ENCODE results near the gene GK2.

Gene GK2

GRCh38 chr4:79431839-79432238 lies 23.8 kb upstream of the GK2 start:
- Histone ChIP-seq H3K36me3 (ENCODE audit: control insufficient read depth in 1 of 2, insufficient read depth in 2 of 2, low read length in 2 of 2) (no peaks in the 10 kb centered on the region), H3K79me2 (ENCODE audit: control insufficient read depth, insufficient read depth, low read length, poor library complexity) (no peaks in the 10 kb centered on the region), H3K27ac (ENCODE audit: low read depth, low read length) (no peak overlapping the region), H3K79me1 (ENCODE audit: low read length) (no peaks in the 10 kb centered on the region), H3K4me3 (ENCODE audit: low read depth, low read length) (no peak overlapping the region), H4K8ac (ENCODE audit: low read depth, low read length) (no peak overlapping the region), H4K91ac (ENCODE audit: low read depth, low read length) (no peak overlapping the region), H3K4me1 (ENCODE audit: control insufficient read depth in 1 of 2, insufficient read depth in 2 of 2, low read length in 2 of 2) (no peaks in the 10 kb centered on the region), H3K27me3 (ENCODE audit: insufficient read depth, low read length) (no peaks in the 10 kb centered on the region), H2AFZ (ENCODE audit: insufficient read depth, low read length, poor library complexity) (no peak overlapping the region), H3K9ac (ENCODE audit: low read length) (no peak overlapping the region), H2BK5ac (ENCODE audit: low read depth, low read length, poor library complexity) (no peak overlapping the region), H2BK120ac (ENCODE audit: insufficient read depth, low read length, poor library complexity) (no peak overlapping the region), H4K12ac (ENCODE audit: low read depth, low read length) (no peak overlapping the region), H3K14ac (ENCODE audit: low read length) (no peak overlapping the region), H3K23ac (ENCODE audit: low read length) (no peak overlapping the region), H3K4ac (ENCODE audit: low read depth, low read length) (no peak overlapping the region), H3K18ac (ENCODE audit: low read length) (no peak overlapping the region), H3K4me2 (ENCODE audit: low read length) (no peak overlapping the region), H2BK12ac (ENCODE audit: low read length) (no peak overlapping the region), H2AK5ac (ENCODE audit: low read length) (no peak overlapping the region), H3K9me3 (ENCODE audit: insufficient read depth, low read depth, low read length) (no peaks in the 10 kb centered on the region)
- no CpG with 5 or more reads among the region's 1 CpG for WGBS (ENCODE audit: extremely low coverage, insufficient coverage, insufficient read length)
- DNase-seq: no peak

- no peak overlapping the region for H3K4me2 ChIP-seq (ENCODE audit: low read length)
- no peak overlapping the region for H4K91ac ChIP-seq (ENCODE audit: low read depth, low read length)
- H3K14ac ChIP-seq (ENCODE audit: low read length): no peak overlapping the region
- no peak overlapping the region for H4K8ac ChIP-seq (ENCODE audit: low read depth, low read length)
- no peak overlapping the region for H3K18ac ChIP-seq (ENCODE audit: low read length)
- no peaks in the 10 kb centered on the region for H3K36me3 ChIP-seq (ENCODE audit: control insufficient read depth in 1 of 2, insufficient read depth in 2 of 2, low read length in 2 of 2)
- H3K27me3 ChIP-seq (ENCODE audit: insufficient read depth, low read length): no peaks in the 10 kb centered on the region
- H3K79me1 ChIP-seq (ENCODE audit: low read length): no peaks in the 10 kb centered on the region
- H2AFZ ChIP-seq (ENCODE audit: insufficient read depth, low read length, poor library complexity): no peak overlapping the region
- H3K4me1 ChIP-seq (ENCODE audit: control insufficient read depth in 1 of 2, insufficient read depth in 2 of 2, low read length in 2 of 2): no peaks in the 10 kb centered on the region
- H3K27ac ChIP-seq (ENCODE audit: low read depth, low read length): no peak overlapping the region
- no peak overlapping the region for H2BK12ac ChIP-seq (ENCODE audit: low read length)
- no peak overlapping the region for H3K9ac ChIP-seq (ENCODE audit: low read length)
- DNase-seq: no peak
- no peak overlapping the region for H3K4ac ChIP-seq (ENCODE audit: low read depth, low read length)
- H2AK5ac ChIP-seq (ENCODE audit: low read length): no peak overlapping the region
- no peaks in the 10 kb centered on the region for H3K79me2 ChIP-seq (ENCODE audit: control insufficient read depth, insufficient read depth, low read length, poor library complexity)
- no peak overlapping the region for H2BK120ac ChIP-seq (ENCODE audit: insufficient read depth, low read length, poor library complexity)
- no peak overlapping the region for H2BK5ac ChIP-seq (ENCODE audit: low read depth, low read length, poor library complexity)
- no peak overlapping the region for H3K23ac ChIP-seq (ENCODE audit: low read length)
- H4K12ac ChIP-seq (ENCODE audit: low read depth, low read length): no peak overlapping the region
- no CpG with 5 or more reads among the region's 2 CpGs for WGBS (ENCODE audit: extremely low coverage, insufficient coverage, insufficient read length)
- H3K9me3 ChIP-seq (ENCODE audit: insufficient read depth, low read depth, low read length): no peaks in the 10 kb centered on the region
- H3K4me3 ChIP-seq (ENCODE audit: low read depth, low read length): no peak overlapping the region
Measured at GRCh38 chr4:79429113-79429903, 21.3 kb upstream of the GK2 start.

- Histone ChIP-seq H2AK5ac (ENCODE audit: low read length) (no peak overlapping the region), H3K79me1 (ENCODE audit: low read length) (no peaks in the 10 kb centered on the region), H3K4ac (ENCODE audit: low read depth, low read length) (no peak overlapping the region), H3K18ac (ENCODE audit: low read length) (no peak overlapping the region), H2BK120ac (ENCODE audit: insufficient read depth, low read length, poor library complexity) (no peak overlapping the region), H3K23ac (ENCODE audit: low read length) (no peak overlapping the region), H2BK5ac (ENCODE audit: low read depth, low read length, poor library complexity) (no peak overlapping the region), H3K4me1 (ENCODE audit: control insufficient read depth in 1 of 2, insufficient read depth in 2 of 2, low read length in 2 of 2) (no peaks in the 10 kb centered on the region), H4K91ac (ENCODE audit: low read depth, low read length) (no peak overlapping the region), H4K8ac (ENCODE audit: low read depth, low read length) (no peak overlapping the region), H3K4me2 (ENCODE audit: low read length) (no peak overlapping the region), H3K36me3 (ENCODE audit: control insufficient read depth in 1 of 2, insufficient read depth in 2 of 2, low read length in 2 of 2) (no peaks in the 10 kb centered on the region), H2BK12ac (ENCODE audit: low read length) (no peak overlapping the region), H4K12ac (ENCODE audit: low read depth, low read length) (no peak overlapping the region), H3K79me2 (ENCODE audit: control insufficient read depth, insufficient read depth, low read length, poor library complexity) (no peaks in the 10 kb centered on the region), H3K27ac (ENCODE audit: low read depth, low read length) (no peak overlapping the region), H3K4me3 (ENCODE audit: low read depth, low read length) (no peak overlapping the region), H3K9ac (ENCODE audit: low read length) (no peak overlapping the region), H3K9me3 (ENCODE audit: insufficient read depth, low read depth, low read length) (no peaks in the 10 kb centered on the region), H3K27me3 (ENCODE audit: insufficient read depth, low read length) (no peaks in the 10 kb centered on the region), H3K14ac (ENCODE audit: low read length) (no peak overlapping the region), H2AFZ (ENCODE audit: insufficient read depth, low read length, poor library complexity) (no peak overlapping the region)
- DNase-seq: no peak
Measured at GRCh38 chr4:79426989-79427388, 19.0 kb upstream of the GK2 start.

GRCh38 chr4:79425586-79425985 lies 17.6 kb upstream of the GK2 start:
- no peak overlapping the region for H3K4me3 ChIP-seq (ENCODE audit: low read depth, low read length)
- H3K4ac ChIP-seq (ENCODE audit: low read depth, low read length): no peak overlapping the region
- H3K79me1 ChIP-seq (ENCODE audit: low read length): no peaks in the 10 kb centered on the region
- no CpG with 5 or more reads among the region's 1 CpG for WGBS (ENCODE audit: extremely low coverage, insufficient coverage, insufficient read length)
- no peaks in the 10 kb centered on the region for H3K9me3 ChIP-seq (ENCODE audit: insufficient read depth, low read depth, low read length)
- H3K79me2 ChIP-seq (ENCODE audit: control insufficient read depth, insufficient read depth, low read length, poor library complexity): no peaks in the 10 kb centered on the region
- H4K8ac ChIP-seq (ENCODE audit: low read depth, low read length): no peak overlapping the region
- no peaks in the 10 kb centered on the region for H3K36me3 ChIP-seq (ENCODE audit: control insufficient read depth in 1 of 2, insufficient read depth in 2 of 2, low read length in 2 of 2)
- no peak overlapping the region for H3K27ac ChIP-seq (ENCODE audit: low read depth, low read length)
- H3K14ac ChIP-seq (ENCODE audit: low read length): no peak overlapping the region
- H2BK12ac ChIP-seq (ENCODE audit: low read length): no peak overlapping the region
- no peak overlapping the region for H4K12ac ChIP-seq (ENCODE audit: low read depth, low read length)
- H3K9ac ChIP-seq (ENCODE audit: low read length): no peak overlapping the region
- no peak overlapping the region for H2AFZ ChIP-seq (ENCODE audit: insufficient read depth, low read length, poor library complexity)
- no peak overlapping the region for H4K91ac ChIP-seq (ENCODE audit: low read depth, low read length)
- DNase-seq: no peak
- H2BK120ac ChIP-seq (ENCODE audit: insufficient read depth, low read length, poor library complexity): no peak overlapping the region
- no peak overlapping the region for H3K18ac ChIP-seq (ENCODE audit: low read length)
- no peaks in the 10 kb centered on the region for H3K4me1 ChIP-seq (ENCODE audit: control insufficient read depth in 1 of 2, insufficient read depth in 2 of 2, low read length in 2 of 2)
- no peak overlapping the region for H2AK5ac ChIP-seq (ENCODE audit: low read length)
- no peaks in the 10 kb centered on the region for H3K27me3 ChIP-seq (ENCODE audit: insufficient read depth, low read length)
- no peak overlapping the region for H2BK5ac ChIP-seq (ENCODE audit: low read depth, low read length, poor library complexity)
- no peak overlapping the region for H3K4me2 ChIP-seq (ENCODE audit: low read length)
- no peak overlapping the region for H3K23ac ChIP-seq (ENCODE audit: low read length)

All from trophoblast cell (in vitro differentiated cells and primary cell).